Epidermal melanocyte (primary cell): ENCODE data around the gene TSPAN16.
"Not testable (repeated sequence)": the region's sequence is repeated elsewhere in the genome, so short reads cannot be mapped to it uniquely, and the experiment has no call there.

ENCODE experiments used
- DNase-seq: peaks from one replicate; pipeline ENCODE4 v3.0.0; 2011; ENCODE audit warnings: low spot score; ENCODE audit not compliant: insufficient read length

Gene TSPAN16

GRCh38 chr19:11306337-11306736, 10.4 kb downstream of the TSPAN16 start:
- DNase-seq = no peak

DNA sequence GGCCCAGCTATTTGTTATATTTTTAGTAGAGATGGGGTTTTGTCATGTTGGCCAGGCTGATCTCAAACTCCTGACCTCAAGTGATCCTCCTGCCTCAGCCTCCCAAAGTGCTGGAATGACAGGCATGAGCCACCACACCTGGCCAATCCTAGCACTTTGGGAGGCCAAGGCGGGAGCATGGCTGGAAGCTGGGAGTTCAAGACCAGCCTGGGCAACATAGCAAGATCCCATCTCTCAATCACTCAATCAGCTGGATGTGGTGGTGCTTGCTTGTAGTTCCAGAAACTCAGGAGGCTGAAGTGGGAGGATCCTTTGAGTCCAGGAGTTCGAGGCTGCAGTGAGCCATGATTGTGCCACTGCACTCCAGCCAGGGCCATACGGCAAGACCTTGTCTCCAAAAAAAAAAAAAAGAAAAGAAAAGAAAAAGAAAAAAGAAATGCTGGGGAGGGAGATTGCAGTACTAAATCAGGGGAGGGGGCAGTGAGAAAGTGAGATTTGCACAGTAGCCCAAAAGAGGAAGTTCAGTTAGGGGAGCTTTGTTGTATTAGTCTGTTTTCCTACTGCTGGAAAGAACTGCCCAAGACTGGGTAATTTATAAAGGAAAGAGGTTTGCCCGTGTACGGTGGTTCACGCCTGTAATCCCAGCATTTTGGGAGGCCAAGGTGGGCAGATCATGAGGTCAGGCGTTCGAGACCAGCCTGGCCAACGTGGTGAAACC, 24.5 kb downstream of the TSPAN16 start:
- DNase-seq = not testable (repeated sequence)

GRCh38 chr19:11321191-11322126, 25.5 kb downstream of the TSPAN16 start:
- no peak for DNase-seq

- no peak for DNase-seq
Observed at GRCh38 chr19:11322269-11323024, 26.5 kb downstream of the TSPAN16 start.

DNA sequence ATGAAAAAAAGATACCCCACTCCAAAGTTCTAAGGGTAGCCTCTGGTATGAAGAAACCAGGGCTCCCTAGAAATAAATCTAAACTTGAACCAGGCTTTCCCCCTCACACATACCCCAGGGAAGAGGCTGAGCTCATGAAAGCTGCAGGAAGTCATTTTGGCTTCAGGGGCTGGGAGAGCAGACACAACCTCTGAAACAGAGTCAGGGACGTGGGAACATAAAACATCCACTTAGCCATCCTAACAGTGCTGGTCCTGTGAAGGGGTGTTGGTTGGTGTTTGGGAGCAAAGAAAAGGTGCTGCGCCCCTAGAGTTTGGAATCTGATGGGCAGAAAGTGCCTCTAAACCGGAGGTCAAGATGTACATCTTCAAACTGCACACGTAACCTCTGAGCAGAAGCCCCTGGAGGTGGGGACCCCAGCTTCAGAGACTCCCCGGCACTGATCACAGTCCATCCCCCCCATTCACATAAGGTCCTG, 27.7 kb downstream of the TSPAN16 start:
- no peak for DNase-seq

DNA sequence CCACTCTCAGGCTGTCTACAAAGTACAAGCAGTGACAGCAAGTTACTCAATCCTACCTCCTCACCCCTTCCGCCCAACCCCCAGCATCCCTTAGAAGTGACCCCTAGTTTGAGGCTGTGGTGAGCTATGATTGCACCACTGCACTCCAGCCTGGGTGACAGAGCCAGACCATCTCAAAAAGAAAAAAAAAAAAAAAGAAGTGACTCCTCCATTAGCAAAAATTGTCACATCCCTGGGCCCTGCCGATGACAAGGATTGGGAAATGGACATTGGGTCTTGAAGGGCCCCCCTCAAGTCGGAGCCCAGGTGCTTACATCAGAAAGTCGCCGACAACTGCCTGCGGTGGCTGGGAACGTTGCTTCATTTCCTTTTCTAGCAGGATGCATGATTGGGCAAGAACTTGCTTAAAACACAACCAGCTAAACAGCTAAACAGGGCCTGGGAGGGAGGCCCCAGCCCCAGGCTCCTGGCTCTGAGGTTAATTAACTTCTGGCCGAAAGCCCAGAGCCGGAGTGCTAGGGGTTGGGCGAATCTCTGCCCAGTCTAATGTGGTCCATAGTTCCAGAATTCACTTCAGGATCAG, 28.2 kb downstream of the TSPAN16 start:
- peak; percentile 76 for DNase-seq

DNA sequence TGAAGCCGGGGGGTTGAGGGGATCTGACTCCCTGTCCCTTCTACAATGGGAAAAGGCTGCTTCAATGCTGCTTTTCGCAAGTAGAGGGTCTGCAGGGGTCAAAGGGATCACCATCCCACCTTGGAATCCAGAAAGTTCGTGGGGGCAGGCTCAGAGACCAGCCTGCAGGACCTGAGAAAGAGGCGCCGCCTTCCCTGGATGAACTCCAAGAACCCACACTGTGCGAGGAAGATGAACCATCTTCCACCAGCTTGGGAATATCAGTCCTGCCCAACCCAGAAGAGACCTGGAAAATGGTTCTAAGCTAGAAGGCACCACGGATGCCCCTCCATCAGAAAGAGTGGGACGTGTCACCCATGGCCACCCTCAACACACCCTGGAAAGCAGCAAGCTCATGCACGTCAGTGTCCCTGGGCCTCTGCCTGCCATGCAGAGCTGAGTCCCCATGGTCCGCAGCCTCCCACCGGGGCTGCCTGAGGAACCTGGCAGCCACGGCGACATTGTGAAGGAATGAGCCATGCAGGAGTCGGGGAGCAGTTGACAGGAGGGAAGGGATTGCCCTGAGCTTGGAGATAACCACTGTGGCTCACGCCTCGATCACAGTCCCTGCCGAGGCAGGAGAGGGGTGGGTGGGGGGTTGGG, 28.9 kb downstream of the TSPAN16 start:
- no peak for DNase-seq

- no peak for DNase-seq
Observed at GRCh38 chr19:11325544-11325943, 29.6 kb downstream of the TSPAN16 start.

DNA sequence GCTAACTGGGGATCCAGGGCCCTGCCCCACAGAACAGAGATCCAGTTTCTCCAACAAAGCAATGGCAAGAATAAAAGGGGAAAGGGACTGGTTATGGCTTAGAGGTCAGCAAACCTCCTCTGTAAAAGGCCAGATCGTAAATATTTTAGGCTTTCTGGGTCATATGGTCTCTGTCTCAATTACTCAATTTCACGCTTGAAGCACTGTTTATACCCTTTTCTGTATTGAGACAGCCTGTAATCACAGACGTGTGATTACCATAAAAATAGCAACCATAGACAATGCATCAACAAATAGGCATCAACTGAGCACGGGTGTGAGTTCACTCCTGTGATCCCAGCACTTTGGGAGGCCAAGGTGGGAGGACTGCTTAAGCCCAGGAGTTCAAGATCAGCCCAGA, 34.2 kb downstream of the TSPAN16 start:
- peak; percentile 30 for DNase-seq

- DNase-seq = no peak
Observed at GRCh38 chr19:11331502-11331901, 35.5 kb downstream of the TSPAN16 start.

- no peak for DNase-seq
Observed at GRCh38 chr19:11332822-11333221, 36.9 kb downstream of the TSPAN16 start.

DNA sequence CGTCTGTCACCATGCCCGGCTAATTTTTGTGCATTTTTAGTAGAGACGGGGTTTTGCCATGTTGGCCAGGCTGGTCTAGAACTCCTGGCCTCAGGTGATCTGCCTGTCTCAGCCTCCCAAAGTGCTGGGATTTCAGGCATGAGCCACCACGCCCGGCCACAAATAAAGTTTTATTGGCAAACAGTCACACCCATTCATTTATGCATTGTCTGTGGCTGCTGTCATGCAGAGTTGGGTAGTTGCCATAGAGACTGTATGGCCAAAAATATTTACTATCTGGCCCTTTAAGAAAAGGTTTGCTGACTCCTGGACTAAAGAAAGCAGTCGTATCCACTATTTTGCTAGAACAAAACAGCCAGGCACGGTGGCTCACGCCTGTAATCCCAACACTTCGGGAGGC, 37.9 kb downstream of the TSPAN16 start:
- not testable (repeated sequence) for DNase-seq

DNA sequence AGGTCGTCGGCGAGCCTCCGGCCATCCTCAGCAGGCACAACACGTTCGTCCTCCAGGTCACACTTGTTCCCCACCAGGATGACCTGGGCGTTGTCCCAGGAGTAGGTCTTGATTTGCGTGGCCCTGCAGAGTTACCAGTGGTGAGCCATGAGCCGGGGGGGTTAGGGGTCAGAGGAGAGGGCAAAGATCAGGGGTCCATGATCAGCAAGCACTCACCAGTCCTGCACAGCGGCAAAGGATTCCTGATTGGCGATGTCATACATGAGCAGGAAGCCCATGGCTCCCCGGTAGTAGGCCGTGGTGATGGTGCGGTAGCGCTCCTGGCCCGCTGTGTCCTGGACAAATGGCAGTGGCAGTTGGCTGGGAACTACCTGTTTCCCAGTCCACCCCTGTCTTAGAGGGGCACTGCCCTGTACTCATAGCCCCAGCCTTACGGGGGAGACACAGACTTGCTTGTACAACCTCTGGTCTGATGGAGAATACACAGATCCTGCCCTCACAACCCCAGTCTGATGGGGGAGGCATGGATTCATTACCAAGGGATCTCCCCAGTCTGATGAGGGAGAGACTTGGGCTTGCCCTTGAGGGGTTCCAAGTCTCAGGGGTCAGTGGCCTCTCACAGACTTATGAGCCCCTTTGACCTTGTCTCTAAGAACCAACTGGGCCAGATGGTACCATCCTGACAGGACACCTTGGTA, 39.6 kb downstream of the TSPAN16 start:
- no peak for DNase-seq

DNA sequence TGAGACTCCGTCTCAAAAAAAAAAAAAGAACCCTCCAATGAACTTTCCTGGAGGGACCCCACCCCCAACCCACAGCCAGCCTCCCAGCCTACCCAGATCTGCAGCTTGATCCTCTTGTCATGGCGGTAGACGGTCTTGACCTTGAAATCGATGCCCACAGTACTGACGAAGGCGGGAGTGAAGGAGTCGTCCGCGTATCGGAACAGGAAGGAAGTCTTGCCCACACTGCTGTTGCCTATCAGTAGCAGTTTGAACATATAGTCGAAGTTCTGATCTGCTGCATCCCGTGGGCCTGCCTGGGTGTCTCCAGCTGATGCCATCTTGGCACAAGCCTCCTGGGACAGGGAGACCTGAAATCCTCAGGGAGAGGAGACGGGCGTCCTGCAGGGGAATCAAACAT, 41.1 kb downstream of the TSPAN16 start:
- DNase-seq = no peak

- DNase-seq = no peak
Observed at GRCh38 chr19:11338121-11338520, 42.2 kb downstream of the TSPAN16 start.

DNA sequence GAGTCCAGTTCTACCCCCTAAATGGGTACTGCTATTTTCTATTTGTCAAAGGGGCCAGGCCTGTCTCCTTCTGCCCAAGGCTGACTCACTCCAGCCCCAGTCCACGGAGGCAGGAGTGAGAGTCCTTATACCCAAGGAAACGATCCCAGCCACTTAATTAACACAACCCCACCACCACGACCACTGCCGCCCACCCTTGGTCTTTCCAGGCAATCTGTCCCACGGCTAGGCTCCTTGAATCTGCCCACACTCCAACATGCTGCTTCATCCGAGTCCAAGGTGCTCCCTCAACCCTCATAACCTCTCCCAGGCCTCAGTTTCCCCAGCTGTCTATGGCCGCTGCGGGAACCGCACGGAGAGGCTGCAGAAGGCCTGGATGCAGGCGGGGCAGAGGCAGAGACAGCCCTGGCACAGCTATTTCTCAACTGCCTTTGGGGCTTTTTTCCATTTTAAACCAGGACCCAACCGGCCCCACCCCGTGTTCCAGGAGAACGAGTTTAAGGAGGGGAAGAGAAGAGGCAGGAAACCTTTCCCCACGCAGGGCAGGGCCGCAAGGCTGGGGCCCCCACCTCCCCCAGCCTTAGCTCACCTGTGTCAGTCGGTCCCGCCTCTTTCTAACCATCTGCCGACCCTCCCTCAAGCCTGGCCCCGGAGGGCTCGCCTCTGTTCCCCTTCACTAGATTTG, 42.8 kb downstream of the TSPAN16 start:
- no peak for DNase-seq

- DNase-seq = peak; percentile 93
Observed at GRCh38 chr19:11339254-11340098, 43.5 kb downstream of the TSPAN16 start, which contains the start of gene RAB3D. RAB3D (minus strand) TSS chr19:11339657; CDS start chr19:11337399, 2,258 bp downstream.

DNA sequence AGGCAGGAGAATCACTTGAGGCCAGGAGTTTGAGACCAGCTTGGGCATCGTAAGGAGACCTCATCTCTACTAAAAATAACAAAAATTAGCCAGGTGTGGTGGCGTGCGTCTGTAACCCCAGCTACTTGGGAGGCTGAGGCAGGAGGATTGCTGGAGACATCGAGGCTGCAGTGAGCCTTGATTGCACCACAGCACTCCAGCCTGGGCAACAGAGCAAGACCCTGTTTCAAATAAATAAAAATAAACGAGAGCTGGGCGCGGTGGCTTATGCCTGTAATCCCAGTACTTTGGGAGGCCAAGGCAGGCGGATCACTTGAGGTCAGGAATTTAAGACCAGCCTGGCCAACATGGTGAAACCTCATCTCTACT, 44.1 kb downstream of the TSPAN16 start:
- DNase-seq = not testable (repeated sequence)

GRCh38 chr19:11342429-11342828, 46.5 kb downstream of the TSPAN16 start:
- DNase-seq = no peak
